B cell (primary cell): ENCODE measurements around the gene ARL2. TPM values are rescaled to one million over a fixed set of nuclear protein-coding genes. Genes with fewer than 3 reads are reported as not detected.

ENCODE experiments used
- ATAC-seq: fragments of 200-7000 bp; cut with Tn5 transposase; one replicate; pipeline ENCODE4 v1.10.0; 2021; ENCODE audit warnings: low read depth, mild to moderate bottlenecking, moderate number of reproducible peaks, moderate library complexity
- CTCF ChIA-PET: fragments of 350-600 bp; sonication (Branson Sonifier 250); formaldehyde crosslinking; loops from one replicate; lab custom pipeline; 2021; ENCODE audit warnings: antibody characterized with exemption, inconsistent platforms; lab: Charles Lee
- POLR2A ChIA-PET: fragments of 350-600 bp; sonication (Branson Sonifier 250); formaldehyde crosslinking; loops from one replicate; lab custom pipeline; 2021; ENCODE audit warnings: antibody characterized with exemption; lab: Charles Lee
- DNase-seq: peaks from one replicate; pipeline ENCODE4 v3.0.0; 2013
- H2AFZ ChIP-seq: 2 replicates; pipeline ENCODE4 v1.6.1; 2012; ENCODE audit warnings: mild to moderate bottlenecking, low read depth, low read length; ENCODE audit not compliant: insufficient read depth, poor library complexity, severe bottlenecking
- H3K27ac ChIP-seq, 2 donors: 1 replicate in 1 of 2; 2 replicates in 1 of 2; pipeline ENCODE4 v1.5.1; 2012 to 2013; ENCODE audit warnings: low read length in 2 of 2, mild to moderate bottlenecking in 2 of 2, moderate library complexity in 1 of 2
- H3K27me3 ChIP-seq, 4 experiments: fragments of 200-600 bp in 1 of 4; sonication (generic) in 1 of 4; replicated peaks in 1 of 4; 1 replicate in 2 of 4; 2 replicates in 2 of 4; pipeline versions ENCODE4 v1.6.1 to v1.7.0; 2013 to 2016; ENCODE audit warnings: low read length in 3 of 4, mild to moderate bottlenecking in 2 of 4, mixed read lengths in 1 of 4, moderate library complexity in 1 of 4; ENCODE audit not compliant: insufficient read depth in 4 of 4, control insufficient read depth in 3 of 4; ENCODE audit errors: control extremely low read depth in 1 of 4
- H3K36me3 ChIP-seq, 2 experiments: replicated peaks in 1 of 2; 1 replicate in 1 of 2; 2 replicates in 1 of 2; pipeline versions ENCODE4 v1.6.1 to v1.7.1; 2013; ENCODE audit warnings: low read length in 1 of 2; ENCODE audit not compliant: insufficient read depth in 2 of 2, control insufficient read depth in 1 of 2; ENCODE audit errors: control extremely low read depth in 1 of 2, extremely low read depth in 1 of 2
- H3K4me1 ChIP-seq, 2 donors: fragments of 200-600 bp in 1 of 2; sonication (generic) in 1 of 2; 1 replicate in 1 of 2; 2 replicates in 1 of 2; pipeline versions ENCODE4 v1.5.1 to v1.6.1; 2013 to 2017; ENCODE audit warnings: low read length in 2 of 2; ENCODE audit not compliant: control insufficient read depth in 2 of 2, insufficient read depth in 2 of 2
- H3K4me2 ChIP-seq: replicated peaks from 2 replicates; pipeline ENCODE3; 2012; ENCODE audit warnings: mild to moderate bottlenecking, low read depth, low read length; ENCODE audit not compliant: poor library complexity, severe bottlenecking
- H3K4me3 ChIP-seq, 5 experiments: fragments of 200-600 bp in 1 of 5; sonication (generic) in 1 of 5; 1 replicate in 3 of 5; 2 replicates in 2 of 5; pipeline versions ENCODE4 v1.5.1 to v1.7.0; 2011 to 2016; ENCODE audit warnings: low read length in 4 of 5, mild to moderate bottlenecking in 4 of 5, low read depth in 2 of 5, control low read depth in 1 of 5, moderate library complexity in 1 of 5; ENCODE audit not compliant: insufficient read depth in 1 of 5; ENCODE audit errors: control extremely low read depth in 1 of 5, extremely low read depth in 1 of 5
- H3K79me2 ChIP-seq: fragments of 200-600 bp; sonication (generic); one replicate; pipeline ENCODE4 v1.6.0; 2016; ENCODE audit warnings: low read length; ENCODE audit not compliant: control insufficient read depth, insufficient read depth
- H3K9ac ChIP-seq: fragments of 200-600 bp; sonication (generic); 2 replicates; pipeline ENCODE4 v1.6.1; 2017; ENCODE audit warnings: mild to moderate bottlenecking, low read length, moderate library complexity
- H3K9me3 ChIP-seq, 3 donors: one replicate each; pipeline versions ENCODE4 v1.6.1 to v1.7.1; 2013; ENCODE audit warnings: low read length in 2 of 3; ENCODE audit not compliant: control insufficient read depth in 2 of 3, insufficient read depth in 1 of 3; ENCODE audit errors: control extremely low read depth in 1 of 3
- H4K20me1 ChIP-seq: 2 replicates; pipeline ENCODE4 v1.6.0; 2012; ENCODE audit warnings: mild to moderate bottlenecking, low read length; ENCODE audit not compliant: insufficient read depth, control insufficient read depth, poor library complexity, severe bottlenecking
- H3K27ac Mint-ChIP-seq: one replicate; pipeline ENCODE4 v1.8.0; 2021; ENCODE audit warnings: mixed read lengths
- H3K27me3 Mint-ChIP-seq: one replicate; pipeline ENCODE4 v1.8.0; 2021; ENCODE audit warnings: mixed read lengths
- H3K4me1 Mint-ChIP-seq: one replicate; pipeline ENCODE4 v1.8.0; 2021; ENCODE audit warnings: mixed read lengths
- H3K4me3 Mint-ChIP-seq: one replicate; pipeline ENCODE4 v1.8.0; 2021; ENCODE audit warnings: mixed read lengths
- H3K9me3 Mint-ChIP-seq: one replicate; pipeline ENCODE4 v1.8.0; 2022; ENCODE audit warnings: mixed read lengths; ENCODE audit not compliant: insufficient read depth
- EZH2 ChIP-seq: IDR thresholded peaks from 2 replicates; pipeline ENCODE4 v1.6.1; 2012; ENCODE audit warnings: borderline replicate concordance, low read depth, mild to moderate bottlenecking, moderate library complexity, low read length; ENCODE audit not compliant: insufficient read depth, poor library complexity, severe bottlenecking
- WGBS: methylation state at CpG from one replicate; pipeline ENCODE4 v1.1.5; 2013; ENCODE audit warnings: missing lambda C conversion rate; ENCODE audit not compliant: insufficient coverage; 5-methylcytosine and 5-hydroxymethylcytosine counted together
- intact Hi-C: fragments of 100-400 bp; cut with micrococcal nuclease; formaldehyde crosslinking; loops from one replicate; pipeline ENCODE4 v1.10.0; 2022
- polyA plus RNA-seq: library from polyadenylated mRNA; depleted of rRNA; stranded (reverse); fragments of >200 nt; gene quantifications from 2 replicates; pipeline ENCODE4 v1.2.3, GENCODE V29; 2012
- total RNA-seq, 2 donors: library from RNA; stranded (reverse); fragments of 120-200 nt in 1 of 2; gene quantifications; 1 replicate in 1 of 2; 2 replicates in 1 of 2; pipeline versions ENCODE4 v1.2.3 to v1.2.4, GENCODE V29; 2013 to 2022
- TF ChIP-seq, protein P1 (sequence below): fragments of 200-600 bp; IDR thresholded peaks from one replicate; pipeline ENCODE4 v1.8.0; 2022; ENCODE audit warnings: antibody characterized with exemption, mild to moderate bottlenecking

ARL2 gene
- total and polyA plus RNA-seq, 2 donors (not counting 1 experiment from before 2014, with no cell fraction given) = 43.4 to 53.6 TPM

DNA sequence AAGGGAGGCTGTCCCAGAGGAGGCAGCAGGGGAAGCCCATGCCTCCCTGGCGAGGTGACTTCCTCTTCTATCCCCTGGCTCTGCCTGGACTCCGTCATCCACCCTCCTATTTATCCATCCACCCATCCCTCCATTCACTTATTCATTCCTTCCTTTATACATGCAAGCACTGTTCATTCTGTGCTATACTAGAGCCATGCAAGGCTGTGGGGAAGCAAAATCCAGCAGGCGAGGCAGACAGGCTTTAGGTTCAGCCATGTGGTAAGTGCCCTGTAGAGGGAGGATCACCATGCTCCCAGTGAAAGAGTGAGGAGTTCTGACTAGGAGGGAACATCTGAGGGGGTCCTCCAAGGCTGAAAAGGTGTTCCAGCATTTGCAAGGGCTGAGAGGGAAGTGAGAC is 45.6 kb downstream of the ARL2 start:
- Histone ChIP-seq H3K27me3 (peaks cover 0 to 2% (median 1%) of the 10 kb centered on the region in 4 experiments), H3K36me3 (no peaks in the 10 kb centered on the region), H4K20me1 (no peaks in the 10 kb centered on the region), H3K4me2 (no peak overlapping the region), H3K4me1 (peaks cover 0 to under 1% of the 10 kb centered on the region in 2 donors), H3K9ac (no peak overlapping the region), H3K9me3 (peaks cover 0 to 3% (median 0%) of the 10 kb centered on the region in 3 donors), H2AFZ (no peak overlapping the region), H3K4me3 (no peak overlapping the region), H3K79me2 (no peaks in the 10 kb centered on the region), H3K27ac (no peak overlapping the region)
- ChIA-PET POLR2A (no interaction called here), CTCF (interaction anchor here (1.1 kb wide), 1 partner anchor 19 kb away, joined by 3 read pairs; no protein-coding TSS in a partner anchor)
- TF ChIP-seq, protein P1, sequence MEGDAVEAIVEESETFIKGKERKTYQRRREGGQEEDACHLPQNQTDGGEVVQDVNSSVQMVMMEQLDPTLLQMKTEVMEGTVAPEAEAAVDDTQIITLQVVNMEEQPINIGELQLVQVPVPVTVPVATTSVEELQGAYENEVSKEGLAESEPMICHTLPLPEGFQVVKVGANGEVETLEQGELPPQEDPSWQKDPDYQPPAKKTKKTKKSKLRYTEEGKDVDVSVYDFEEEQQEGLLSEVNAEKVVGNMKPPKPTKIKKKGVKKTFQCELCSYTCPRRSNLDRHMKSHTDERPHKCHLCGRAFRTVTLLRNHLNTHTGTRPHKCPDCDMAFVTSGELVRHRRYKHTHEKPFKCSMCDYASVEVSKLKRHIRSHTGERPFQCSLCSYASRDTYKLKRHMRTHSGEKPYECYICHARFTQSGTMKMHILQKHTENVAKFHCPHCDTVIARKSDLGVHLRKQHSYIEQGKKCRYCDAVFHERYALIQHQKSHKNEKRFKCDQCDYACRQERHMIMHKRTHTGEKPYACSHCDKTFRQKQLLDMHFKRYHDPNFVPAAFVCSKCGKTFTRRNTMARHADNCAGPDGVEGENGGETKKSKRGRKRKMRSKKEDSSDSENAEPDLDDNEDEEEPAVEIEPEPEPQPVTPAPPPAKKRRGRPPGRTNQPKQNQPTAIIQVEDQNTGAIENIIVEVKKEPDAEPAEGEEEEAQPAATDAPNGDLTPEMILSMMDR = no peak
- TF ChIP-seq EZH2 = no peak
- intact Hi-C loops = no loop called here
- Mint-ChIP-seq H3K4me3 (no peak overlapping the region), H3K27ac (no peak overlapping the region), H3K9me3 (no peaks in the 10 kb centered on the region), H3K27me3 (no peaks in the 10 kb centered on the region), H3K4me1 (peaks cover 2% of the 10 kb centered on the region)
- ATAC-seq = no peak
- 63% methylated on average over 3 of the region's 3 CpGs for WGBS
- DNase-seq = no peak

DNA sequence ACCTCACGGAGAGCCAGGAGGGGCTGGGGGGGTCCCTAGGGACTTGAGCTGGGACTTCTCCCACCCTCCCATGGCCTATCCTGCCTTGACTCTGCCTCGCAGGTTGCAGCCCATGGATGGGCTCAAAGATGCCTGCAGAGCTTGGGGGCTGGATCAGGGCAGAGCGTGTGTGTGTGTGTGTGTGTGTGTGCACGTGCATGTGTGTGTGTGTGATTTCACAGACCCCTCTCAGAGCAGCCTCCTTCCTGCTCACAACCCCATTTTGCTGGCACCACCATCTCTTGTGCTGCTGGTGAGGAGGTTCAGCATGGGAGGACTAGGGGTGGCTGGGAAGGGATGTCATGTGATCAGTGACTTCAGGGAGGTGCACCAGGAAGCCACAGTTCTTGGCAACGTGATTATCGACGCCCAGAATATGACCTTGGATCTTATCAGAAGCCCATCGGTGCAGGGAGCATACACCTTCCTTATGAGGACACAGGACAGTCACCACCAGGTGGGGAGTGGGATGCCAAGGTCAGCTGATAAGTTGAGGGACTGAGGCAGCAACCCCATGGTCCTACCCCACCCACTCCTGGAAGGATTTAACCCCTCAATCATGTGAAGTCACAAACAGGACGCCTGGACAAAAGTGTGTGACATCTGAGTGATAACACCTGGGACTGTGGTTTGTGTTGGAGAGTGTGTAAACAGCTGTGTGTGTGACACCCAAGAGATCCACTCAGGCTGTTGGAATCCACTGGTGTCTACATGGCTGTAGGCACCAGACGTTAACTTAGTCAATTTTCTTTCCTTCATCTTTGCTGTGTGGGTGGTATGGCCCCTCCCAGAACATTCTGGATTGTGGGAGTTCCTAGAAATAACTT is 46.2 kb downstream of the ARL2 start:
- ChIA-PET CTCF (interaction anchor here (1.1 kb wide), 1 partner anchor 18 kb away, joined by 3 read pairs; no protein-coding TSS in a partner anchor), POLR2A (no interaction called here)
- DNase-seq (no peak), ATAC-seq (no peak)
- WGBS = 63% methylated on average over 4 of the region's 10 CpGs
- no peaks in the 10 kb centered on the region for H3K4me1 Mint-ChIP-seq
- Histone ChIP-seq H3K27me3 (peaks cover 0 to 2% (median 0%) of the 10 kb centered on the region in 4 experiments), H3K4me3 (no peak overlapping the region), H3K9me3 (peaks cover 0 to 3% (median 0%) of the 10 kb centered on the region in 3 donors), H4K20me1 (no peaks in the 10 kb centered on the region), H3K27ac (no peak overlapping the region), H3K4me1 (no peaks in the 10 kb centered on the region), H3K36me3 (no peaks in the 10 kb centered on the region), H3K79me2 (no peaks in the 10 kb centered on the region), H3K9ac (no peak overlapping the region), H2AFZ (no peak overlapping the region), H3K4me2 (no peak overlapping the region)
- intact Hi-C loops = no loop called here
- no peaks in the 10 kb centered on the region for H3K9me3 Mint-ChIP-seq
- no peaks in the 10 kb centered on the region for H3K27me3 Mint-ChIP-seq
- H3K4me3 Mint-ChIP-seq = no peak overlapping the region
- no peak overlapping the region for H3K27ac Mint-ChIP-seq
- TF ChIP-seq EZH2 = no peak
- TF ChIP-seq, protein P1 = no peak
